Adrenal gland (tissue), 12 donors: ENCODE data around the gene CMIP. TPM values are rescaled to one million over a fixed set of nuclear protein-coding genes. Genes with fewer than 3 reads are reported as not detected.

Source experiments
- DNase-seq, 7 donors: peaks; one replicate each; pipeline ENCODE4 v3.0.0-alpha.2; 2019 to 2020
- H3K27ac ChIP-seq, 5 donors: fragments of 200-600 bp; sonication (generic) in 4 of 5; 1 replicate in 3 of 5; 2 replicates in 2 of 5; pipeline versions ENCODE4 v1.5.1 to v1.8.0; 2016 to 2020; ENCODE audit warnings: mild to moderate bottlenecking in 1 of 5
- H3K27me3 ChIP-seq: fragments of 200-600 bp; 2 replicates; pipeline ENCODE4 v1.8.0; 2021
- H3K36me3 ChIP-seq, 2 donors: fragments of 200-600 bp; replicated peaks in 1 of 2; 1 replicate in 1 of 2; 2 replicates in 1 of 2; pipeline versions ENCODE4 v1.5.1 to v1.8.0; 2018 to 2022
- H3K4me1 ChIP-seq, 2 donors: fragments of 200-600 bp; replicated peaks in 1 of 2; 1 replicate in 1 of 2; 2 replicates in 1 of 2; pipeline versions ENCODE4 v1.5.1 to v1.8.0; 2018 to 2021
- H3K4me3 ChIP-seq, 4 donors: fragments of 200-600 bp; sonication (generic) in 3 of 4; one replicate each; pipeline ENCODE4 v1.5.1; 2016 to 2018
- H3K9me3 ChIP-seq, 3 donors: fragments of 200-600 bp; sonication (generic) in 1 of 3; replicated peaks in 1 of 3; 1 replicate in 2 of 3; 2 replicates in 1 of 3; pipeline versions ENCODE4 v1.5.1 to v1.8.0; 2016 to 2021
- CTCF ChIP-seq, 6 experiments: fragments of 450-650 bp in 4 of 6; fragments of 200-600 bp in 2 of 6; sonication (generic) in 1 of 6; IDR thresholded peaks; 1 replicate in 5 of 6; 2 replicates in 1 of 6; pipeline versions ENCODE4 v1.5.1 to v1.8.0; 2016 to 2021; ENCODE audit warnings: antibody characterized with exemption in 6 of 6, mild to moderate bottlenecking in 2 of 6, moderate library complexity in 1 of 6
- POLR2A ChIP-seq, 2 donors: fragments of 450-650 bp; IDR thresholded peaks; one replicate each; pipeline ENCODE4 v1.6.1; 2017; ENCODE audit warnings: antibody characterized with exemption in 2 of 2, mild to moderate bottlenecking in 2 of 2, moderate library complexity in 1 of 2
- WGBS, 4 donors: extraction: QIAGEN DNeasy Blood & Tissue Kit in 2 of 4; methylation state at CpG; one replicate each; pipeline versions ENCODE4 v1.1.5 to v1.1.7; 2013 to 2017; 5-methylcytosine and 5-hydroxymethylcytosine counted together
- intact Hi-C, 2 donors: fragments of 100-400 bp; cut with DNase I; formaldehyde crosslinking; loops; one replicate each; pipeline versions ENCODE4 v1.14.1 to v1.15.0; 2022 to 2023
- polyA plus RNA-seq, 3 donors: library from polyadenylated mRNA; stranded (reverse); fragments of 200-250 nt in 2 of 3; fragments of 350-450 nt in 1 of 3; fragmentation: Illumina TruSeq in 1 of 3; extraction: RNeasy Lipid Tissue Mini Kit (QIAGEN cat#74804) in 1 of 3; gene quantifications; one replicate each; pipeline ENCODE4 v1.2.3, GENCODE V29; 2013 to 2014
- total RNA-seq, 9 donors: library from RNA; depleted of rRNA in 4 of 9; stranded (reverse); fragments of >200 nt in 4 of 9; fragments of 120-200 nt in 1 of 9; fragmentation: NEBNext Ultra II Directional in 1 of 9; extraction: Animal tissue kit (Norgen Biotek cat#: 25700) in 1 of 9; gene quantifications; one replicate each; pipeline versions ENCODE4 v1.1.0 to v1.2.4, GENCODE V29; 2013 to 2023
- donor health status: healthy with polysubstance abuse.
- donor health status: Bipolar disorder and iron deficiency.
- donor health status: DM: yes; HTN: yes; CAD: no.
- donor health status: DM: no; HTN: no; CAD: no.
- donor health status: DM: no; HTN: no; CAD: no.
- donor health status: DM: yes; HTN: yes; CAD: no.

The CMIP gene
- total and polyA plus RNA-seq, 12 donors, result 8.1 to 87.9 (median 42.5) TPM

GRCh38 chr16:81547939-81548216, 103.3 kb downstream of the CMIP start:
- Histone ChIP-seq H3K36me3 (no peaks in the 10 kb centered on the region), H3K27me3 (no peaks in the 10 kb centered on the region), H3K4me3 (no peak overlapping the region), H3K4me1 (peaks cover 33 to 52% of the 10 kb centered on the region in 2 donors), H3K27ac (no peak overlapping the region), H3K9me3 (no peaks in the 10 kb centered on the region)
- intact Hi-C loops, result no loop called here
- DNase-seq, result no peak
- TF ChIP-seq CTCF (IDR thresholded peaks at IDR 0.05) (no peak), POLR2A (IDR thresholded peaks at IDR 0.05) (no peak)
- WGBS, 4 donors, result 44 to 57% (median 55%) methylated on average over 5 of the region's 5 CpGs

GRCh38 chr16:81548551-81548875, 103.9 kb downstream of the CMIP start:
- Histone ChIP-seq H3K4me1 (peaks cover 30 to 52% of the 10 kb centered on the region in 2 donors), H3K36me3 (no peaks in the 10 kb centered on the region), H3K27me3 (no peaks in the 10 kb centered on the region), H3K9me3 (no peaks in the 10 kb centered on the region), H3K4me3 (no peak overlapping the region), H3K27ac (no peak overlapping the region)
- TF ChIP-seq POLR2A (IDR thresholded peaks at IDR 0.05), result no peak
- TF ChIP-seq CTCF (IDR thresholded peaks at IDR 0.05), result no peak
- intact Hi-C loops, result no loop called here
- 68 to 82% (median 73%) methylated on average over 3 of the region's 3 CpGs for WGBS, 4 donors
- no peak for DNase-seq

GRCh38 chr16:81548876-81549546, 104.4 kb downstream of the CMIP start:
- TF ChIP-seq POLR2A (IDR thresholded peaks at IDR 0.05), result no peak
- TF ChIP-seq CTCF (IDR thresholded peaks at IDR 0.05), result no peak
- Histone ChIP-seq H3K4me1 (peaks cover 31 to 52% of the 10 kb centered on the region in 2 donors), H3K27me3 (no peaks in the 10 kb centered on the region), H3K36me3 (no peaks in the 10 kb centered on the region), H3K27ac (no peak overlapping the region), H3K4me3 (no peak overlapping the region), H3K9me3 (no peaks in the 10 kb centered on the region)
- DNase-seq, result no peak
- 67 to 77% (median 73%) methylated on average over 10 of the region's 10 CpGs for WGBS, 4 donors
- intact Hi-C loops, result no loop called here

GRCh38 chr16:81549547-81550431, 105.2 kb downstream of the CMIP start:
- Histone ChIP-seq H3K9me3 (no peaks in the 10 kb centered on the region), H3K27me3 (no peaks in the 10 kb centered on the region), H3K36me3 (no peaks in the 10 kb centered on the region), H3K27ac (peak overlapping the region in 2 of 5 donors; percentile 28 to 82), H3K4me3 (no peak overlapping the region), H3K4me1 (peaks cover 24 to 46% of the 10 kb centered on the region in 2 donors)
- WGBS, 4 donors, result 93 to 96% (median 95%) methylated on average over 18 to 19 of the region's 19 CpGs
- intact Hi-C loops, result no loop called here
- TF ChIP-seq CTCF (IDR thresholded peaks at IDR 0.05) (no peak), POLR2A (IDR thresholded peaks at IDR 0.05) (no peak)
- no peak for DNase-seq
